ENCODE measurements around the gene SLC7A4. TPM values are rescaled to one million over a fixed set of nuclear protein-coding genes. Genes with fewer than 3 reads are reported as not detected.

The SLC7A4 gene
- total RNA-seq, 1 donor from 2014 or later: not detected

DNA sequence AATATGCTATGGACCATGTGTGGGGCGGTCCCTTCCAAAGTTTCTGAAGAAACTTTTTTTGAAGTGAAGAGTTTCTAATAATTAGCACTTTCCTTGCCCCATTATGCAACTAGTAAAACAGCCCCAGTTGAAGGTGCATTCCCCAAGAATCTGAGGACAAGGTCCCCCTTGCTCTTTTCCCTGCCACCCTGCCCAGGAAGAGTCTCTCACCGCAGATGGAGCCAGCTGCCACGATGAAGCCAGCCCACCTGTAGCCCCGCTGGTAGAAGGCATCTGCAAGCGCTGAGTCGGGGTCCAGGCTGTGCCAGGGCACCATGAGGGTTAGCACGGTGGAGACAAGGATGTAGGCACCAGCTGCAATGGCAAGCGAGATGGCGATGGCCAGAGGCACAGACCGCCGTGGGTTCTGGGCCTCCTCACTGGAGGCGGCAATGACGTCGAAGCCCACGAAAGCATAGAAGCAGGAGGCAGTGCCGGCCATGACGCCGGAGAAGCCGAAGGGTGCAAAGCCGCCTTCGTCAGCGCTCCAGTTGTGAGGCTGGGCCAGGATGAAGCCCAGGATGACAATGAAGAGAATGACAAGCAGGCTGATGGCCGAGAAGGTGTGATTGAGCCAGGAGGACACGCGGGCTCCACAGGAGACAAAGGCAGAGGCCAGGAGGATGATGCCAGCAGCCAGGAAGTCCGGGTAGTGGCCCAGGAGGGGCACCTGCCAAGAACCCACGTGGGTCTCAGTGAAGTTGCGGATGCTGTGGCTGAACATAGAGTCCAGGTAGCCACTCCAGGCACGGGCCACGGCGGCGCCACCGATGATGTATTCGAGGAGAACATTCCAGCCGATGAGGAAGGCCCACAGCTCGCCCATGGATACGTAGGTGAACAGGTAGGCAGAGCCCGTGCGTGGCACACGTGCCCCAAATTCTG lies 1.5 kb downstream of the SLC7A4 start:
- Histone ChIP-seq H3K4me1 (no peaks in the 10 kb centered on the region), H3F3A (ENCODE audit: low read depth) (peaks cover 7% of the 10 kb centered on the region), H2AFZ (replicated peaks) (no peak overlapping the region), H3K27ac (no peak overlapping the region), H3K79me2 (ENCODE audit: low read depth) (no peaks in the 10 kb centered on the region), H3K4me3 (no peak overlapping the region), H3K4me2 (no peak overlapping the region), H3K36me3 (no peaks in the 10 kb centered on the region), H3K9me3 (ENCODE audit: low read depth) (no peaks in the 10 kb centered on the region), H4K20me1 (ENCODE audit: low read depth) (no peaks in the 10 kb centered on the region), H3K9ac (no peak overlapping the region), H3K27me3 (peaks cover 54% of the 10 kb centered on the region)
- TF ChIP-seq EZH2 (IDR thresholded peaks at IDR 0.05) (no peak), CTCF (IDR thresholded peaks at IDR 0.05) (no peak), EZH2phosphoT487 (IDR thresholded peaks at IDR 0.05) (no peak)
- no peak for DNase-seq (ENCODE audit: low spot score)
- peak overlapping the region; percentile 57 for H3K27ac Mint-ChIP-seq
- peak overlapping the region; percentile 67 for H3K4me3 Mint-ChIP-seq
- no peaks in the 10 kb centered on the region for H3K36me3 Mint-ChIP-seq
- H3K9me3 Mint-ChIP-seq: no peaks in the 10 kb centered on the region
- peaks cover 26% of the 10 kb centered on the region for H3K4me1 Mint-ChIP-seq
- H3K27me3 Mint-ChIP-seq (ENCODE audit: insufficient read depth, low read depth): peaks cover 23% of the 10 kb centered on the region

DNA sequence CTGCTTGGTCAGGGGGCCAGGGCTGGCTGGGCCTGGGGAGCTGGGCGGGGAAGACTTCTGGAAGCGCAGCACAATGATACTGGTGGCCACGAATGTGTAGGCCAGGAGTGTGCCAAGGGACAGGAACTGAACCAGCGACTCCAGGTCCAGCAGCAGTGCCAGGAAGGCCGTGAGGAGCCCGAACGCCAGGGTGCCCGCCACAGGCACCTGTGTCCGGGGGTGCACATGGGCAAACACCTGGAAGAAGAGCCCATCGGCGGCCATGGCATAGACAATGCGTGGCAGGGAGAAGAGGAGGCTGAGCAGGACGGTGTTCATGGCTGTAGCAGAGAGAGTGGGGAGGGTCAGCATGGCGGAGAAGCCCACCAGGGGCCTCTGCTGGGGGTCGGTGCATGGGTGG lies 2.3 kb downstream of the SLC7A4 start:
- H3K79me2 ChIP-seq (ENCODE audit: low read depth): no peaks in the 10 kb centered on the region
- H3K4me3 Mint-ChIP-seq: peak overlapping the region; percentile 17
- no peak overlapping the region for H3K27ac Mint-ChIP-seq
- H3K9me3 ChIP-seq (ENCODE audit: low read depth): no peaks in the 10 kb centered on the region
- no peak overlapping the region for H3K9ac ChIP-seq
- no peak overlapping the region for H3K27ac ChIP-seq
- H3K4me3 ChIP-seq: no peak overlapping the region
- DNase-seq (ENCODE audit: low spot score): no peak
- H3K4me2 ChIP-seq: no peak overlapping the region
- peaks cover 49% of the 10 kb centered on the region for H3K27me3 ChIP-seq
- no peak overlapping the region for H2AFZ ChIP-seq (replicated peaks)
- H3K27me3 Mint-ChIP-seq (ENCODE audit: insufficient read depth, low read depth): peaks cover 21% of the 10 kb centered on the region
- H3K36me3 Mint-ChIP-seq: no peaks in the 10 kb centered on the region
- H3K4me1 Mint-ChIP-seq: peaks cover 28% of the 10 kb centered on the region
- no peaks in the 10 kb centered on the region for H4K20me1 ChIP-seq (ENCODE audit: low read depth)
- no peaks in the 10 kb centered on the region for H3K9me3 Mint-ChIP-seq
- no peaks in the 10 kb centered on the region for H3K36me3 ChIP-seq
- H3K4me1 ChIP-seq: no peaks in the 10 kb centered on the region
- no peak for TF ChIP-seq EZH2 (IDR thresholded peaks at IDR 0.05)
- TF ChIP-seq CTCF (IDR thresholded peaks at IDR 0.05): no peak
- no peak for TF ChIP-seq EZH2phosphoT487 (IDR thresholded peaks at IDR 0.05)
- peaks cover 7% of the 10 kb centered on the region for H3F3A ChIP-seq (ENCODE audit: low read depth)

GRCh38 chr22:21029486-21030025 lies 2.8 kb downstream of the SLC7A4 start:
- no peak for DNase-seq (ENCODE audit: low spot score)
- H3K9ac ChIP-seq: no peak overlapping the region
- peaks cover 44% of the 10 kb centered on the region for H3K27me3 ChIP-seq
- Mint-ChIP-seq H3K4me1 (peaks cover 28% of the 10 kb centered on the region), H3K36me3 (no peaks in the 10 kb centered on the region), H3K27ac (peak overlapping the region; percentile 89), H3K9me3 (no peaks in the 10 kb centered on the region), H3K4me3 (peak overlapping the region; percentile 28), H3K27me3 (ENCODE audit: insufficient read depth, low read depth) (peaks cover 21% of the 10 kb centered on the region)
- no peak overlapping the region for H3K4me3 ChIP-seq
- H3K27ac ChIP-seq: no peak overlapping the region
- no peaks in the 10 kb centered on the region for H4K20me1 ChIP-seq (ENCODE audit: low read depth)
- H3K36me3 ChIP-seq: no peaks in the 10 kb centered on the region
- H3K79me2 ChIP-seq (ENCODE audit: low read depth): no peaks in the 10 kb centered on the region
- H3K4me1 ChIP-seq: no peaks in the 10 kb centered on the region
- H3F3A ChIP-seq (ENCODE audit: low read depth): peaks cover 7% of the 10 kb centered on the region
- H2AFZ ChIP-seq (replicated peaks): no peak overlapping the region
- TF ChIP-seq CTCF (IDR thresholded peaks at IDR 0.05) (no peak), EZH2 (IDR thresholded peaks at IDR 0.05) (no peak), EZH2phosphoT487 (IDR thresholded peaks at IDR 0.05) (no peak)
- H3K9me3 ChIP-seq (ENCODE audit: low read depth): no peaks in the 10 kb centered on the region
- no peak overlapping the region for H3K4me2 ChIP-seq

All from neural progenitor cell (in vitro differentiated cells).